Coronary artery (tissue), 2 donors: ENCODE data around the gene PANK2.
A peak's percentile ranks its signal among the peaks of the same experiment; 100 is the strongest.

Experiments used
- DNase-seq: peaks from one replicate; pipeline ENCODE4 v3.0.0-alpha.2; 2017; ENCODE audit warnings: low spot score
- H3K27ac ChIP-seq, 2 donors: fragments of 200-600 bp; sonication (generic); one replicate each; pipeline ENCODE4 v1.5.1; 2016 to 2019
- H3K4me3 ChIP-seq: fragments of 200-600 bp; sonication (generic); 2 replicates; pipeline ENCODE4 v1.5.1; 2016; ENCODE audit warnings: mild to moderate bottlenecking, moderate library complexity
- CTCF ChIP-seq: fragments of 200-600 bp; sonication (generic); IDR thresholded peaks from one replicate; pipeline ENCODE4 v1.5.1; 2019; ENCODE audit warnings: antibody characterized with exemption

PANK2 gene

DNA sequence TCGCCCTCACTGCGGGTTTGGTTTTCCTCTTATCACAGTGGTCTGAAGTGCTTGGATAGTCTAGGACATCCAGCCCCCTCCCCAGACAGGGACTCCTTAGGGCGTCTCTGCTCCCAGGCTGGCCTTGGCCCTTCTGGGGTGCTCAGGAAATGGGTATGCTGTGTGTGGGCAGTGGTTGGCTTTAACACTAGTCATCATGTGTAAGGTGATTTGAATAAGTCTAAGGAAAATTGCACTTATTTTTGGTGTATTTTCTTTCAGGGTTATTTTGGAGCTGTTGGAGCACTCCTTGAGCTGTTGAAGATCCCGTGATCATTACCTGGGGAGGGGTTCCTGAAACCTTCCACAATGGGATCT lies 33.8 kb downstream of the PANK2 start:
- no peak for TF ChIP-seq CTCF
- H3K27ac ChIP-seq, result no peak overlapping the region
- DNase-seq, result no peak
- H3K4me3 ChIP-seq, result no peak overlapping the region

DNA sequence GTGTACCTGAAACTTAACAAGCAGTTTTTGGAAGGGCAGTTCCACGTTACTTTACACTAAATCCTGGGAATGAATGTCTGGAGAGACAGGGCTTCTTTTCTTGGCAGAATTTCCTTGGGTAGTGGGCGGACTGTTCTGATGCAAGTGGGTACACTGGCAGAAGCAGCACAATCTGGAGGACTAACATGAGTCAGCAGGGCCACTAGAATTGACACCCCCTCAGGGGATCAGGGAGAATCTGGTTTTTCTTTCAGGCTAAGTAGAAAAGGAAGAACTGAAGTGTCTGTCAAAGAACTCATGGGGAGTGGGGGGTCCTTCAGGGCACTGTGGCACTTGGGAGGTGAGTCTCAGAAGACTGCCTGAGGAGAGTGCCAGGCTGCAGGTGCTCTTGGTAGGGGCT lies 34.6 kb downstream of the PANK2 start:
- TF ChIP-seq CTCF, result no peak
- no peak for DNase-seq
- H3K27ac ChIP-seq, result no peak overlapping the region
- H3K4me3 ChIP-seq, result no peak overlapping the region

GRCh38 chr20:3924304-3925112 lies 35.3 kb downstream of the PANK2 start:
- Histone ChIP-seq H3K4me3 (no peak overlapping the region), H3K27ac (no peak overlapping the region)
- DNase-seq, result no peak
- TF ChIP-seq CTCF, result no peak

DNA sequence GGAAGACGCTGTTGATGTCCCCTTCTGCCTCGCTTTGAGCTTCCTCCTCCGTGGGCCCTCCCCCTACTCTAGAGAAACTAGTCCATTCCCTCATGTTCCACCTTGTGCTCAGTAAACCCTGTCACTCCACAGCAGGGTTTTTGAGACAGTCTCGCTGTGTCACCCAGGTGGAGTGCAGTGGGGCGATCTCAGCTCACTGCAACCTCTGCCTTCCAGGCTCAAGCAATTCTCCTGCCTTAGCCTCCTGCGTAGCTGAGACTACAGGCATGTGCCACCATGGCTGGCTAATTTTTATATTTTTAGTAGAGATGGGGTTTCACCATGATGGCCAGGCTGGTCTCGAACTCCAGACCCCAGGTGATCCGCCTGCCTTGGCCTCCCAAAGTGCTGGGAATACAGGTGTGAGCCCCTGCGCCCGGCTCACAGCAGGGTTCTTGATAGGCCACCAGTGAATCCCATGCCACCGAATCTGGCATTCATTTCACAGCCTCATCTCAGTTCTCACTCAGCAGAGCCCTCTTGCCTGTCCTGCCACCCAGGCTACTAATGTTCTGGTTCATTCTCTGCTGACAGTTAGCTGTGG lies 36.0 kb downstream of the PANK2 start:
- H3K4me3 ChIP-seq, result no peak overlapping the region
- DNase-seq, result no peak
- no peak for TF ChIP-seq CTCF
- no peak overlapping the region for H3K27ac ChIP-seq

GRCh38 chr20:3925899-3926638 lies 36.9 kb downstream of the PANK2 start:
- no peak overlapping the region for H3K27ac ChIP-seq
- H3K4me3 ChIP-seq, result no peak overlapping the region
- no peak for TF ChIP-seq CTCF
- no peak for DNase-seq

GRCh38 chr20:3927486-3928291 lies 38.5 kb downstream of the PANK2 start:
- peak overlapping the region in 1 of 2 donors; percentile 39 for H3K27ac ChIP-seq
- no peak overlapping the region for H3K4me3 ChIP-seq
- no peak for TF ChIP-seq CTCF

More at GRCh38 chr20:3927486-3928291, 38.5 kb downstream of the PANK2 start:
- peak; percentile 72 for DNase-seq
